NCI-H2227 treated with DMSO at 0.1 percent for 48 hours (cell line): ENCODE results near the gene CENPN.

ENCODE experiments used
- DNase-seq: peaks from one replicate; lab custom pipeline; 2025; lab: John Stamatoyannopoulos, UW

Gene CENPN

GRCh38 chr16:80991792-80992430 lies 15.1 kb upstream of the CENPN start:
- no peak for DNase-seq

GRCh38 chr16:80992676-80993293 lies 14.2 kb upstream of the CENPN start:
- DNase-seq, result no peak

GRCh38 chr16:80993307-80993706 lies 13.7 kb upstream of the CENPN start:
- no peak for DNase-seq

- no peak for DNase-seq
These were observed 13.2 kb upstream of the CENPN start for GRCh38 chr16:80993834-80994233.

GRCh38 chr16:80994451-80994850 lies 12.6 kb upstream of the CENPN start:
- no peak for DNase-seq

- no peak for DNase-seq
These were observed 10.3 kb upstream of the CENPN start for GRCh38 chr16:80996688-80997138.

GRCh38 chr16:80997139-80997798 lies 9.7 kb upstream of the CENPN start:
- no peak for DNase-seq

GRCh38 chr16:80997964-80998620 lies 8.9 kb upstream of the CENPN start:
- DNase-seq, result no peak

- DNase-seq, result no peak
These were observed 6.1 kb upstream of the CENPN start for GRCh38 chr16:81000873-81001272.

GRCh38 chr16:81001330-81001729 lies 5.7 kb upstream of the CENPN start:
- DNase-seq, result no peak

- no peak for DNase-seq
These were observed 4.0 kb upstream of the CENPN start for GRCh38 chr16:81003064-81003463.

- DNase-seq, result no peak
These were observed 3.2 kb upstream of the CENPN start for GRCh38 chr16:81003610-81004460.

GRCh38 chr16:81004646-81005353 lies 2.2 kb upstream of the CENPN start:
- peak; percentile 60 for DNase-seq

GRCh38 chr16:81005610-81006161 lies 1.3 kb upstream of the CENPN start:
- DNase-seq, result no peak

GRCh38 chr16:81006211-81006812 lies 702 bp upstream of the CENPN start:
- no peak for DNase-seq

GRCh38 chr16:81008505-81008789 lies 1.4 kb downstream of the CENPN start:
- DNase-seq, result no peak

- DNase-seq, result no peak
These were observed 6.0 kb downstream of the CENPN start for GRCh38 chr16:81012974-81013373.

GRCh38 chr16:81014672-81015071 lies 7.7 kb downstream of the CENPN start:
- no peak for DNase-seq

- no peak for DNase-seq
These were observed 11.5 kb downstream of the CENPN start for GRCh38 chr16:81018496-81018895.

- DNase-seq, result no peak
These were observed 19.4 kb downstream of the CENPN start for GRCh38 chr16:81026429-81026828.
